Smooth muscle cell (in vitro differentiated cells): ENCODE results near the gene ANXA3. TPM values are rescaled to one million over a fixed set of nuclear protein-coding genes. Genes with fewer than 3 reads are reported as not detected.

Experiments used
- DNase-seq: peaks from one replicate; lab custom pipeline; 2025; ENCODE audit not compliant: unreplicated experiment; lab: John Stamatoyannopoulos, UW
- H2AFZ ChIP-seq: fragments of 200-600 bp; sonication (generic); 2 replicates; pipeline ENCODE4 v1.6.0; 2016; ENCODE audit warnings: antibody characterized with exemption, low read depth, mild to moderate bottlenecking
- H3F3A ChIP-seq: fragments of 200-600 bp; sonication (generic); 2 replicates; pipeline ENCODE4 v1.6.0; 2017; ENCODE audit warnings: antibody characterized with exemption, low read depth
- H3K27ac ChIP-seq: fragments of 200-600 bp; sonication (generic); 2 replicates; pipeline ENCODE4 v1.5.1; 2016; ENCODE audit warnings: low read depth, mild to moderate bottlenecking
- H3K27me3 ChIP-seq: fragments of 200-600 bp; sonication (generic); 2 replicates; pipeline ENCODE4 v1.6.1; 2016; ENCODE audit warnings: low read depth, mild to moderate bottlenecking
- H3K36me3 ChIP-seq: fragments of 200-600 bp; sonication (generic); 2 replicates; pipeline ENCODE4 v1.5.1; 2016; ENCODE audit warnings: low read depth
- H3K4me1 ChIP-seq: fragments of 200-600 bp; sonication (generic); 2 replicates; pipeline ENCODE4 v1.5.1; 2016; ENCODE audit warnings: low read depth
- H3K4me2 ChIP-seq: fragments of 200-600 bp; sonication (generic); 2 replicates; pipeline ENCODE4 v1.6.0; 2016; ENCODE audit warnings: mild to moderate bottlenecking
- H3K4me3 ChIP-seq: fragments of 200-600 bp; sonication (generic); 2 replicates; pipeline ENCODE4 v1.5.1; 2016; ENCODE audit warnings: mild to moderate bottlenecking
- H3K79me2 ChIP-seq: fragments of 200-600 bp; sonication (generic); 2 replicates; pipeline ENCODE4 v1.6.0; 2016; ENCODE audit warnings: low read depth, mild to moderate bottlenecking
- H3K9ac ChIP-seq: fragments of 200-600 bp; sonication (generic); 2 replicates; pipeline ENCODE4 v1.6.0; 2016; ENCODE audit warnings: low read depth
- H3K9me3 ChIP-seq: fragments of 200-600 bp; sonication (generic); replicated peaks from 2 replicates; pipeline ENCODE4 v1.5.1; 2016; ENCODE audit warnings: low read depth
- H4K20me1 ChIP-seq: fragments of 200-600 bp; sonication (generic); 2 replicates; pipeline ENCODE4 v1.6.0; 2016; ENCODE audit warnings: low read depth
- CTCF ChIP-seq: fragments of 200-600 bp; sonication (generic); IDR thresholded peaks from 2 replicates; pipeline ENCODE4 v1.5.1; 2017; ENCODE audit warnings: borderline replicate concordance, mild to moderate bottlenecking, antibody characterized with exemption; ENCODE audit not compliant: insufficient read depth, poor library complexity, severe bottlenecking
- WGBS: methylation state at CpG from one replicate; pipeline ENCODE4 v1.1.7; 2016; ENCODE audit warnings: low lambda C conversion rate; 5-methylcytosine and 5-hydroxymethylcytosine counted together
- polyA plus RNA-seq: library from polyadenylated mRNA; unstranded; fragments of >200 nt; fragmentation: Nextera tagmentation; extraction: Ambion mirVana; gene quantifications from 2 replicates; pipeline ENCODE4 v1.2.1, GENCODE V29; 2016
- total RNA-seq: library from RNA; depleted of rRNA; stranded (reverse); fragments of >200 nt; gene quantifications from 2 replicates; pipeline ENCODE4 v1.2.3, GENCODE V29; 2014

Gene ANXA3
- total and polyA plus RNA-seq, 2 experiments from 2014 or later: 16.7 to 44.5 TPM

- Histone ChIP-seq H3K4me3 (no peak overlapping the region), H3F3A (no peaks in the 10 kb centered on the region), H3K9ac (no peak overlapping the region), H3K79me2 (no peaks in the 10 kb centered on the region), H3K27me3 (no peaks in the 10 kb centered on the region), H2AFZ (no peak overlapping the region), H3K36me3 (no peaks in the 10 kb centered on the region), H3K27ac (peak overlapping the region; percentile 17), H3K9me3 (no peaks in the 10 kb centered on the region), H4K20me1 (no peaks in the 10 kb centered on the region), H3K4me2 (peak overlapping the region; percentile 41), H3K4me1 (no peaks in the 10 kb centered on the region)
- no peak for TF ChIP-seq CTCF
- WGBS: 60% methylated on average over 3 of the region's 3 CpGs
- DNase-seq: no peak
These were observed 59.1 kb downstream of the ANXA3 start for GRCh38 chr4:78610546-78611214.

GRCh38 chr4:78611215-78611558 lies 59.6 kb downstream of the ANXA3 start:
- 94% methylated on average over 2 of the region's 2 CpGs for WGBS
- no peaks in the 10 kb centered on the region for H3K36me3 ChIP-seq
- no peak overlapping the region for H2AFZ ChIP-seq
- no peak overlapping the region for H3K27ac ChIP-seq
- H3K4me3 ChIP-seq: no peak overlapping the region
- H4K20me1 ChIP-seq: no peaks in the 10 kb centered on the region
- no peak for TF ChIP-seq CTCF
- H3K4me1 ChIP-seq: no peaks in the 10 kb centered on the region
- H3K9me3 ChIP-seq: no peaks in the 10 kb centered on the region
- no peaks in the 10 kb centered on the region for H3K27me3 ChIP-seq
- no peaks in the 10 kb centered on the region for H3K79me2 ChIP-seq
- no peak overlapping the region for H3K9ac ChIP-seq
- no peak overlapping the region for H3K4me2 ChIP-seq
- peaks cover under 1% of the 10 kb centered on the region for H3F3A ChIP-seq
- DNase-seq: no peak

- Histone ChIP-seq H4K20me1 (no peaks in the 10 kb centered on the region), H3K27me3 (no peaks in the 10 kb centered on the region), H3K4me2 (no peak overlapping the region), H3K4me3 (no peak overlapping the region), H2AFZ (no peak overlapping the region), H3K27ac (no peak overlapping the region), H3K9me3 (no peaks in the 10 kb centered on the region), H3K79me2 (no peaks in the 10 kb centered on the region), H3F3A (peaks cover 3% of the 10 kb centered on the region), H3K4me1 (no peaks in the 10 kb centered on the region), H3K36me3 (no peaks in the 10 kb centered on the region), H3K9ac (no peak overlapping the region)
- WGBS: 85% methylated on average over 3 of the region's 3 CpGs
- DNase-seq: no peak
- peak; percentile 25 for TF ChIP-seq CTCF
These were observed 61.0 kb downstream of the ANXA3 start for GRCh38 chr4:78612398-78613178.
